ENCODE data around the gene ELMOD1. TPM values are rescaled to one million over a fixed set of nuclear protein-coding genes. Genes with fewer than 3 reads are reported as not detected.

ELMOD1 gene
- total RNA-seq, 4 donors from 2014 or later = 0.39 to 1.7 (median 0.54) TPM

GRCh38 chr11:107549954-107550285 is 41.0 kb upstream of the ELMOD1 start:
- DNase-seq (ENCODE audit: extremely low spot score) = no peak
- Histone ChIP-seq H3K27ac (replicated peaks in 1 of 4) (no peak overlapping the region), H3K4me3 (no peak overlapping the region), H3K9me3 (no peaks in the 10 kb centered on the region), H3K4me1 (no peaks in the 10 kb centered on the region), H3K36me3 (peaks cover 10 to 48% (median 36%) of the 10 kb centered on the region in 4 donors), H3K27me3 (no peaks in the 10 kb centered on the region)
- TF ChIP-seq POLR2AphosphoS5 (IDR thresholded peaks at IDR 0.05) (no peak), CTCF (IDR thresholded peaks at IDR 0.05) (no peak), EP300 (IDR thresholded peaks at IDR 0.05) (no peak), POLR2A (IDR thresholded peaks at IDR 0.05; ENCODE audit: low read depth) (no peak)
- 95% methylated on average over 2 of the region's 2 CpGs for WGBS
- intact Hi-C loops (cut with DNase I) = no loop called here

- no peak overlapping the region for H3K27ac ChIP-seq (replicated peaks in 1 of 4)
- no peaks in the 10 kb centered on the region for H3K4me1 ChIP-seq
- peaks cover 10 to 48% (median 38%) of the 10 kb centered on the region in 4 donors for H3K36me3 ChIP-seq
- no peaks in the 10 kb centered on the region for H3K27me3 ChIP-seq
- no peaks in the 10 kb centered on the region for H3K9me3 ChIP-seq
- no peak overlapping the region for H3K4me3 ChIP-seq
- intact Hi-C loops (cut with DNase I) = no loop called here
- TF ChIP-seq POLR2A (IDR thresholded peaks at IDR 0.05; ENCODE audit: low read depth) (no peak), POLR2AphosphoS5 (IDR thresholded peaks at IDR 0.05) (no peak), EP300 (IDR thresholded peaks at IDR 0.05) (no peak), CTCF (IDR thresholded peaks at IDR 0.05) (no peak)
- DNase-seq (ENCODE audit: extremely low spot score) = no peak
- WGBS = 91% methylated on average over 4 of the region's 4 CpGs
Measured at GRCh38 chr11:107550304-107550703, 40.6 kb upstream of the ELMOD1 start.

GRCh38 chr11:107561688-107562087 is 29.3 kb upstream of the ELMOD1 start:
- no peak for DNase-seq (ENCODE audit: extremely low spot score)
- H3K27ac ChIP-seq (replicated peaks in 1 of 4) = no peak overlapping the region
- peaks cover 20 to 34% (median 25%) of the 10 kb centered on the region in 4 donors for H3K4me1 ChIP-seq
- TF ChIP-seq POLR2AphosphoS5 (IDR thresholded peaks at IDR 0.05) = no peak
- TF ChIP-seq EP300 (IDR thresholded peaks at IDR 0.05) = no peak
- no peak for TF ChIP-seq POLR2A (IDR thresholded peaks at IDR 0.05; ENCODE audit: low read depth)
- no peak for TF ChIP-seq CTCF (IDR thresholded peaks at IDR 0.05)
- no peaks in the 10 kb centered on the region for H3K9me3 ChIP-seq
- H3K27me3 ChIP-seq = no peaks in the 10 kb centered on the region
- no peak overlapping the region for H3K4me3 ChIP-seq
- intact Hi-C loops (cut with DNase I) = loop anchor here (5.0 kb wide), 2 partner anchors 126 to 211 kb away; no protein-coding TSS in a partner anchor
- peaks cover 0 to 19% (median 12%) of the 10 kb centered on the region in 4 donors for H3K36me3 ChIP-seq

GRCh38 chr11:107562647-107563208 is 28.2 kb upstream of the ELMOD1 start:
- peaks cover 0 to 19% (median 11%) of the 10 kb centered on the region in 4 donors for H3K36me3 ChIP-seq
- H3K9me3 ChIP-seq = no peaks in the 10 kb centered on the region
- intact Hi-C loops (cut with DNase I) = loop anchor here (5.0 kb wide), 2 partner anchors 125 to 210 kb away; no protein-coding TSS in a partner anchor
- no peak for DNase-seq (ENCODE audit: extremely low spot score)
- TF ChIP-seq POLR2AphosphoS5 (IDR thresholded peaks at IDR 0.05) (no peak), EP300 (IDR thresholded peaks at IDR 0.05) (no peak), POLR2A (IDR thresholded peaks at IDR 0.05; ENCODE audit: low read depth) (no peak), CTCF (IDR thresholded peaks at IDR 0.05) (no peak)
- no peak overlapping the region for H3K27ac ChIP-seq (replicated peaks in 1 of 4)
- H3K4me1 ChIP-seq = peaks cover 20 to 34% (median 25%) of the 10 kb centered on the region in 4 donors
- no peaks in the 10 kb centered on the region for H3K27me3 ChIP-seq
- H3K4me3 ChIP-seq = no peak overlapping the region
- WGBS = 49% methylated on average over 4 of the region's 4 CpGs

GRCh38 chr11:107563702-107564101 is 27.2 kb upstream of the ELMOD1 start:
- Histone ChIP-seq H3K27ac (replicated peaks in 1 of 4) (peak overlapping the region in 3 of 4 donors; percentile 4 to 21 (median 17)), H3K4me3 (no peak overlapping the region), H3K36me3 (peaks cover 0 to 16% (median 9%) of the 10 kb centered on the region in 4 donors), H3K27me3 (no peaks in the 10 kb centered on the region), H3K9me3 (no peaks in the 10 kb centered on the region), H3K4me1 (peaks cover 20 to 34% (median 25%) of the 10 kb centered on the region in 4 donors)
- 0% methylated on average over 2 of the region's 2 CpGs for WGBS
- DNase-seq (ENCODE audit: extremely low spot score) = no peak
- intact Hi-C loops (cut with DNase I) = loop anchor here (5.0 kb wide), 2 partner anchors 124 to 209 kb away; no protein-coding TSS in a partner anchor
- TF ChIP-seq POLR2AphosphoS5 (IDR thresholded peaks at IDR 0.05) (no peak), CTCF (IDR thresholded peaks at IDR 0.05) (peak; percentile 58 to 61 (median 61)), POLR2A (IDR thresholded peaks at IDR 0.05; ENCODE audit: low read depth) (no peak), EP300 (IDR thresholded peaks at IDR 0.05) (no peak)
